ENCODE data around the gene IFITM1.
A peak's percentile ranks its signal among the peaks of the same experiment; 100 is the strongest.
"Not testable (repeated sequence)": the region's sequence is repeated elsewhere in the genome, so short reads cannot be mapped to it uniquely, and the experiment has no call there.

The IFITM1 gene

GRCh38 chr11:350033-350722, 36.3 kb downstream of the IFITM1 start:
- not testable (repeated sequence) for DNase-seq

GRCh38 chr11:350723-351255, 36.9 kb downstream of the IFITM1 start:
- no peak for DNase-seq

- no peak for DNase-seq
These were observed 37.6 kb downstream of the IFITM1 start for GRCh38 chr11:351411-351810.

DNA sequence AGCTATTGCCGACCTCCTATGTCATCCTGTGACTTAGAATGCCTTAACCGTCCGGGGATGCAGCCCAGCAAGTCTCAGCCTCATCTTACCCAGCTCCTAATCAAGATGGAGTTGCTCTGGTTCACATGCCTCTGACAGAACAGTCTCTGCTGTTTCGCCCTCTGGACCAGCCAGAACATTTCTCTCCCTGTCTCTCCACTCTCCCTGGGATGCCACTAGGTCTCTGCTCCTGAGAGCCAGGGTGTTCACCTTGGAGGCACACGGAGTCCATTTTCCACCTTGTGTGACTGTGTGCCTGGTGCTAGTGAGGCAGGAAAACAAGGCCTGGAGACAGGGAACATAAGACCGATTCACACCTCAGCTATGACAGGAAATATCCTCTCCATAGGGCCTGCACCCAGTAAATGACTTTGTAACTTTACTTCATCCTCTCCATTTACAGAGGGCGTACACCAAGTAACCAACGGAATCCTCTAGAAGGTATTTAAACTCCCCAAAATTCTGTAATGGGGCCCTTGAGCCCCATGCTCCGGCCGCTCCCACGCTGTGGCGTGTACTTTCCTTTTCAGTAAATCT, 38.7 kb downstream of the IFITM1 start:
- DNase-seq: no peak

DNA sequence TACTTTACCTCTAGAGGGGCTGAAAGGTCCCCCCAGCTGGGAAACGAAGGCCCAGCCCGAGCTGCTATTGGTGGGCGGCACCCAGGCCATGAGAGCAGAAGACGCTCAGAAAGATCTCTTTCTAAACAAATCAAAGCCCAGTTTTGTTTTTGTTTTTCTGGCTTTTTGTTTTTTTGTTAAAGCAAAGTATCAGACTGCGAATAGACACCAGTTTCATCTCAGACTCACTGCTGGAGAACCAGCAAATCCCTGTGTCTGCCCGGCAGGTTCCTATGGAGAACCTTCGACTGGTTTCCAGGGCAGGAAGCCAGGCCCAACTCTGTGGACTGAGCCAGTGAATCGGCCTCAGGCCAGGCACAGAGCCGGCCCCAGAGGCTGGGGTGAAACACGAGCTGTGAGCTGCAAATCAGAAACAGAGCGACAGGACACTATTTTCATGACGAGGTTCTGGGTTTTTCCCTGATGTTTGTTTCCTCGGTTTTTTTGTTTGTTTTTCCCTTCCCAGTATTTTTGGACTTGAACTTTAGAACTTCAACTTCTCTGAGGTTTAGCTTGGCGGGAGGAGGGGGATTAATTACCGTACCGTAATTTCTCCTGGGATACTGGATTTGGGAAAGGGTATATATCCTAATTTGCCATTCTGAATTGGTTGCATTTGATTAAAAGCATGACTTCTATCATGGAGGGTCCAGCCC, 39.5 kb downstream of the IFITM1 start:
- no peak for DNase-seq

DNA sequence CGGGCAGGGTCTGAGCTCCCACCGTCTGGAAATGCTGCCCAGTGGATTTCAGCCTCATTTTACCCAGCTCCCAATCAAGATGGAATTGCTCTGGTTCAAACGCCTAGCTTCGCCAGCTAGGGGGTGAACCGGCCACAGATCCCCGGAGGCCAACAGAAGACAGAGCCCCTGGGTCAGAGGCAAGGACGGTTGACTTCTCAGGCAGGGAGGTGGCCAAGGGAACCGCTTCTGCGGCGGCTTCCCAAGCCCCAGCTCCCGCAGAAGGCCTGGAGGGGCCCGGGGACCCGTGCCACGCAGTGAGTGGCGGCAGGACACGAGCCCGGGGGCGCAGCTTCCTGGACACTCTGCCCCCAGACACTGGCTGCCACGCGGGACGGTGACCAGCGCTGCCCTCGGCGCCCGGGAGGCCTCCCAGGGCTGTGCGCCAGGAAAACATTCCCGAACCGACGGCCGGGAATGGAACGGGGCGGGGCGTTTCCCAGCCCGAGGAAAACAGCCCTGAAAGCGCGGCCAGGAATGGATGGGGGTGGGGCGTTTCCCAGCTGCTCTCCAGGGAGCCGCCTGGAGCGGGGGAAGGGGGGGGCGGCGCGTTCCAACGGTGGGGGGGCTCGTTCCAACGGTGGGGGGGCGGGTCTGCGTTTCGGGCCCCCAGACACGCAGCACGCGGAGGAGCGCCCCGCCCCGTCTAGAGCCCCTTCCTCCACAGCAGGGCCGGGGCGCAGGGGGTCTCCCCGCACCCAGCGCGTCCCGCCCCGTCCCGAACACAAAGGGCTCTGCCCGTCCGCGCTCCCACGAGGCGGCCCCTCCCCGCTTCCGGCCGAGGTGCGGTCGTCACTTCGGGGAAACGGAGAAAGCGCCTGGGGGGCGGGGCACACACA, 42.0 kb downstream of the IFITM1 start:
- peak; percentile 85 for DNase-seq

- DNase-seq: no peak
These were observed 42.8 kb downstream of the IFITM1 start for GRCh38 chr11:356610-357009.

DNA sequence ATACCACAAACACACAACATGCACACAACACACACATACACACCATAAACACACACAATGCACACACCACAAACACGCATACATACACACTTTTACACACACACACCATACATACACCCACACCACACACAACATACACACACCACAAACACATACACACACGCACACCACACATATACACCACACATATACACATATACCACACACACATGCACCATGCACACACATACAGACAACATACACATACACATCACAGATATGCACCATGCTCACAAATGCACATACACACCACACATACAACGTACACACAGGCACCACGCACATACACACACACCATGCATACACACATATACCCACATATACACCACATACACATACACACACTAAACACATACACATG, 43.7 kb downstream of the IFITM1 start:
- no peak for DNase-seq

- DNase-seq: no peak
These were observed 44.4 kb downstream of the IFITM1 start for GRCh38 chr11:358129-358800.

DNA sequence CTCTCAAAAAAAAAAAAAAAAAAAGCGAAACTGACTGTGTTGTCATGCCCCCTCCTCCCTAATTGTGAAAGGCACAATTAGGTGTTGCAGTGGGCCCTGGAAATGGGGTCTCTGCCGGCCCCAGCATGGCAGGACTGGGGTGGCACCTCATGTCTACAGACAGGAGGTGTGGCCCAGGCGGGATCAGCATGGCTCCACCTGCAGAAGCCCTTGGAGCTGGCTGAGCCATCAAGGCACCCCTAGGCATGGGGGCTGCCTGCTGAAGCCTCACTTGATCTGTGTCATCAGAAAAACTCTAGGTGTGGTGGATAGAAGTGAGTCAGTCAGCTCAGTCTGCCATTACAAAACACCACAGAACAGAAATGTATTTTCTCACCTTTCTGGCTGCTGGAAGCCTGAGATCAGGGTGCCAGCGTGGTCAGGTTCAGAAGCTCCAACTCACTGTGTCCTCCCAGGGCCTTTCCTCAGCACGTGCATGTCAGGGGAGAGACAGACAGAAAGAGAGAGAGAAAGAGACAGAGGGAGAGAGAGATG, 45.4 kb downstream of the IFITM1 start:
- no peak for DNase-seq

DNA sequence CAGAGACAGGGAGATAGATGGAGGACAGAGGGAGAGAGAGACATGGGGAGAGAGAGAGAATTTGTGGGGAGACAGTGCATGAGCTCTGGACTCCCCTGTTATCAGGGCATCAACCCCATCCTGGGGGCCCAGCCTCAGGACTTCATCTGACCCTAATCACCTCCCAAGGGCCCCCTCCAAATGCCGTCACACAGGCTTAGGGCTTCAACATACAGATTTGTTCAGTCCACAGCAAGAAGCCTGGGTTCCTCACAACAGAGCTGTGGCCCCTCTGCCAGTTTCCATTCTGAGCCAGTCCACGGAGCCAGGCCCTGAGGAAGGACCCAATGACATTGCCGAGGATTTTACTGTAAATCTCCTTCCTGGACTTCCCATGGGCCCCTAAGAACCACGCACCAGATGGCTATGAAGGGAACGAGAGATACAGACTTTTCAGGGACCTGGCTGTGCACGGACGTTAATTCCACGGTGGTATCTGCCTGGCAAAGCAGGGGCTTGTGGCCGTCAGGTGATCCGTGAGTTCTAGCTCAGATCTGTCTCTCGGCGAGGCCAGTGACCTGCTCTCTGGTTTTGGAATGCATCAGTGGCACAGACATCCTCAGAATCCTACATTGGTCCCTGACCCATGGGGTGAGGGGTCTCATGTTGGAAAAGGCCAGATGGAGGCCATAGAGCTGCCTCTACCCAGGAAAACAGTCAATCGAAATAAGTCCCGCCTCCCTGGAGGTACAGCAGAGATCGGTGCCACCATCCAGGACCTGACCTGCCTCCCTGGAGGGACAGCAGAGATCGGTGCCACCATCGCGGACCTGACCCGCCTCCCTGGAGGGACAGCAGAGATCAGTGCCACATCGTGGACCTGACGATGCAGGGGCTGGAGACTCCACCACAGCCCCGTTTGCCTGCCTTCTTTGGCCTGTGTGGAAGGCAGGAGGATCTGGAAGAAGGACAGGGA, 46.8 kb downstream of the IFITM1 start:
- DNase-seq: no peak

GRCh38 chr11:362642-363442, 49.0 kb downstream of the IFITM1 start:
- no peak for DNase-seq

GRCh38 chr11:363443-363805, 49.6 kb downstream of the IFITM1 start:
- not testable (repeated sequence) for DNase-seq

DNA sequence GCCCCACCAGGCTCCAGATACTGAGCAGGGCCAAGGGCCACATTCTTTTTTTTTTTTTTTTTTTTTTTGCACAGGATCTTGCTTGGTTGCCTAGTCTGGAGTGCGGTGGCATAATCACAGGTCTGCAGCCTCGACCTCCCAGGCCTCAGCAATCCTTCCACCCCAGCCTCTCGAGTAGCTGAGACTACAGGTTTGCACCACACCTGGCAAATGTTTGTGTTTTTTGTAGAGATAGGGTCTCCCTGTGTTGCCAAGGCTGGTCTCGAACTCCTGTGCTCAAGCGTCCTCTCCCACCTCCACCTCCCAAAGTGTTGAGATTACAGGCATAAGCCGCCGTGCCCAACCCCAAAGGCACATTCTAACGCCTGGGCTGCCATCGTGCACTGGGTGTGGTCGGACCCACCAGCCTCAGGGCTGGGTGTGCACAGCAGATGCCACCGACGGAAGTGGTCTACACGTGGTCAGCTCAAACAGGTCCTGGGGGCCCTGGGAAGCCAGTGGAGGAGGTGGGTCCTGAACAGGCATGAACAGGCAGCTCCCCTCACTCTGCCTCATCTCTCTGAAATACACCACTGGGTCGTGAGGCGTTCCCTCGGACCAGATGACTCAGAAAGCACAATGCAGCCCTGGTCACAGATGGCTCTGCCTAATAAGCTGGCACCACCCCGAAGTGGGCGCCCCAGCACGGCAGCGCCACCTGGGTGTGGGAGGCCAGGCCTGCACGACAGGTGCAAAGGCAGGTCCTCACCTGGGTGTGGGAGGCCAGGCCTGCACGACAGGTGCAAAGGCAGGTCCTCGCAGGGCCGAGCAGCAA, 50.3 kb downstream of the IFITM1 start:
- peak; percentile 62 for DNase-seq
